ENCODE data around the gene UTS2R. TPM values are rescaled to one million over a fixed set of nuclear protein-coding genes. Genes with fewer than 3 reads are reported as not detected.

Gene UTS2R
- total RNA-seq, 1 donor from 2014 or later = not detected

DNA sequence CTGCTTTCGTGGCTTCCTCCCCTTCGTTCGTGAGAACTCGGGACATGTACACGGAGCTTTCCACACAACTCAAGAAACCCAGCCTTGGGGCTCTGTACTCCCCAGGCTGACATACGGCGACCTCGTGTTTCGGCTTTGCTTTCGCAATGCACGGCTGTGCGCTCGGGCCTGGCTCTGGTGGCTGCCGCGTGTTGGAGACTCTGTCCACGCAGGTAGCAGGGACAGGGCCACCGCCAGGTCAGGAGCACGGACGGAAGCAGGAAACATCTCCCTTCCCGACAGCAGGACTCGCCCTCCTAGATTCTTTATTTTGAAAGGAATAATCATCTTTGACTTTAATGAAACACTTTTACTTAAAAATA is 17.3 kb downstream of the UTS2R start:
- no peak for DNase-seq (ENCODE audit: low read depth)
- TF ChIP-seq CTCF (conservative IDR thresholded peaks at IDR 0.05; ENCODE audit: low read depth, low read length) = no peak

DNA sequence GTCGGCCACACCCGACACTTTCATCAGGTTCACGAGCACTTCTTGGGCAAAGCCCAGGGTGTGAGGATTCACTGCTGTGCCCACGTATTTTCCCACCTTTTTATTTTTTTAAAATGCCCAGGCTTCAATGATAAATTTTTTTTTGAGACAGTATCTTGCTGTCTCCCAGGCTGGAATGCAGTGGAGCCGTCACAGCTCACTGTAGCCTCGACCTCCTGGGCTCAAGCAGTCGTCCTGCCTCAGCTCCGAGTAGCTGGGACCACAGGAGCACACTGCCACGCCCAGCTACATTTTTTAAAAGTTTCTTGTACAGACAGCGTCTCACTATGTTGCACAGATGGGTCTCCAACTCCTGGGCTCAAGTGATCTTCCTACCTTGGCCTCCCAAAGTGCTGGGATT is 17.8 kb downstream of the UTS2R start:
- no peak for TF ChIP-seq CTCF (conservative IDR thresholded peaks at IDR 0.05; ENCODE audit: low read depth, low read length)
- no peak for DNase-seq (ENCODE audit: low read depth)
- H3K4me3 ChIP-seq (ENCODE audit: low read depth, low read length) = no peak overlapping the region

More for the DNA sequence above, 17.3 kb downstream of the UTS2R start:
- no peak overlapping the region for H3K4me3 ChIP-seq (ENCODE audit: low read depth, low read length)

GRCh38 chr17:82390015-82390859 is 18.7 kb downstream of the UTS2R start:
- no peak for DNase-seq (ENCODE audit: low read depth)
- TF ChIP-seq CTCF (conservative IDR thresholded peaks at IDR 0.05; ENCODE audit: low read depth, low read length) = no peak
- no peak overlapping the region for H3K4me3 ChIP-seq (ENCODE audit: low read depth, low read length)

GRCh38 chr17:82390860-82391435 is 19.4 kb downstream of the UTS2R start:
- H3K4me3 ChIP-seq (ENCODE audit: low read depth, low read length) = no peak overlapping the region
- no peak for DNase-seq (ENCODE audit: low read depth)
- no peak for TF ChIP-seq CTCF (conservative IDR thresholded peaks at IDR 0.05; ENCODE audit: low read depth, low read length)

DNA sequence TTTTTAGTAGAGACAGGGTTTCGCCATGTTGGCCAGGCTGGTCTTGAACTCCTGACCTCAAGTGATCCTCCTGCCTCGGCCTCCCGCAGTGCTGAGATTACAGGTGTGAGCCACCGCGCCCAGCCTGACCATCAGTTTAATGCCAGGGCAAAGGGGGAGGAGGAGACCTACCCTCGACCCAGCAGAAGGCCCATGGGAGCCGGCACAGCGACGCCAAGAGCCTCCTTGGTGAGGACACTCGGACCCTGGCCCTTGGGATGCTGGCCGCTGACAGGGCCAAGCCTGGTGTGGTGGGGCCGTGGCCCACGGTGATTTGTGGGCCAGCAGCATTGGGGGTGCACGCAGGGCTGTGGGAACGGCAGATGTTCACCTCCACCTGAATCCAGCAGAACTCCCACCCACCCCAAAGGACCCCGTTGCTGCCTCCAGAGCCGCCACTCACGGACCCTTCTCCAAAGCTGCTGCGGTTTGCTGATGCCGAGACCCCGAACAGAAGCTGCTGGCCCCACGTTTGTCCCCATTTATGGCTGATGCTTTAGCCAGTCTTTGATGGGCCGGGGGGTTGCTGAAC is 20.0 kb downstream of the UTS2R start:
- no peak for DNase-seq (ENCODE audit: low read depth)
- no peak for TF ChIP-seq CTCF (conservative IDR thresholded peaks at IDR 0.05; ENCODE audit: low read depth, low read length)
- no peak overlapping the region for H3K4me3 ChIP-seq (ENCODE audit: low read depth, low read length)

GRCh38 chr17:82392209-82392920 is 20.8 kb downstream of the UTS2R start:
- TF ChIP-seq CTCF (conservative IDR thresholded peaks at IDR 0.05; ENCODE audit: low read depth, low read length) = no peak
- DNase-seq (ENCODE audit: low read depth) = no peak
- H3K4me3 ChIP-seq (ENCODE audit: low read depth, low read length) = no peak overlapping the region

Data from epithelial cell of proximal tubule (primary cell).